Astrocyte of the cerebellum (primary cell): Measurements from ENCODE around the gene TMPRSS11D.

ENCODE experiments used
- DNase-seq: peaks from one replicate; pipeline ENCODE4 v3.0.0-alpha.2; 2011; ENCODE audit warnings: low read depth
- H3K4me3 ChIP-seq: 2 replicates; pipeline ENCODE4 v1.5.1; 2011; ENCODE audit warnings: mild to moderate bottlenecking, low read depth, low read length, moderate library complexity
- in situ Hi-C: cut with HindIII; loops from 2 replicates; pipeline ENCODE4 v1.10.0; 2017; ENCODE audit warnings: low sequenced_read_pairs
- TF ChIP-seq, protein P1 (sequence below): IDR thresholded peaks from 2 replicates; pipeline ENCODE4 v1.5.1; 2012; ENCODE audit warnings: low read length, low read depth, moderate library complexity, mild to moderate bottlenecking; ENCODE audit errors: missing control alignments

Gene TMPRSS11D

DNA sequence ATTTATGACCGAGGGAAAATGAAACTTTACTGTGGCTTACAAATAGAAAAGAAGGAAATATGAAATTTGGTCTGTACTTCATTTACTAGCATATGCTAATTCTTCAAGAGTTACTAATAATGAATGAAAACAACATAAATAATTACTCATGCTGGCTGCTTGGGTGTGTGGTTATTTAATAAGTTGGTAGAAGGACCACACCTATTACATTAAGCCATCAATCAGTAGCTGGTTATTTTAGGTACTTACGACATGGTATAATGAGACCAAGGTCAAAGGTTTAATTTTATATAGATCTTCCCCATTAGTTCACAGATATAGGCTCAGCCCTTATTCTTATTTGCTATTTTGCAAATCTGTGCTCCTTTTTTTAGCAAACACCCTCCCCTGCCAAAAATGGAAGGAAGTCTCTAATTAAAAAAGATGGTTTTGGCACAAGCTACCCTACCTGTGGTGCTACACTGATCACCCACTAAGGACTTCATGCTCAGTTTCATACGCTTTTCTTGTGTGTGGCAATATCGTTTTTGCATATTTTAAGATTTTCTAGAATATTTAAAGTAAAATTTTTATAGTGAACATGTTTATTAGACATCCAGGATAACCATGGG lies 14.1 kb downstream of the TMPRSS11D start:
- H3K4me3 ChIP-seq = no peak overlapping the region
- DNase-seq = no peak
- TF ChIP-seq, protein P1, sequence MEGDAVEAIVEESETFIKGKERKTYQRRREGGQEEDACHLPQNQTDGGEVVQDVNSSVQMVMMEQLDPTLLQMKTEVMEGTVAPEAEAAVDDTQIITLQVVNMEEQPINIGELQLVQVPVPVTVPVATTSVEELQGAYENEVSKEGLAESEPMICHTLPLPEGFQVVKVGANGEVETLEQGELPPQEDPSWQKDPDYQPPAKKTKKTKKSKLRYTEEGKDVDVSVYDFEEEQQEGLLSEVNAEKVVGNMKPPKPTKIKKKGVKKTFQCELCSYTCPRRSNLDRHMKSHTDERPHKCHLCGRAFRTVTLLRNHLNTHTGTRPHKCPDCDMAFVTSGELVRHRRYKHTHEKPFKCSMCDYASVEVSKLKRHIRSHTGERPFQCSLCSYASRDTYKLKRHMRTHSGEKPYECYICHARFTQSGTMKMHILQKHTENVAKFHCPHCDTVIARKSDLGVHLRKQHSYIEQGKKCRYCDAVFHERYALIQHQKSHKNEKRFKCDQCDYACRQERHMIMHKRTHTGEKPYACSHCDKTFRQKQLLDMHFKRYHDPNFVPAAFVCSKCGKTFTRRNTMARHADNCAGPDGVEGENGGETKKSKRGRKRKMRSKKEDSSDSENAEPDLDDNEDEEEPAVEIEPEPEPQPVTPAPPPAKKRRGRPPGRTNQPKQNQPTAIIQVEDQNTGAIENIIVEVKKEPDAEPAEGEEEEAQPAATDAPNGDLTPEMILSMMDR = no peak
- in situ Hi-C loops = no loop called here

DNA sequence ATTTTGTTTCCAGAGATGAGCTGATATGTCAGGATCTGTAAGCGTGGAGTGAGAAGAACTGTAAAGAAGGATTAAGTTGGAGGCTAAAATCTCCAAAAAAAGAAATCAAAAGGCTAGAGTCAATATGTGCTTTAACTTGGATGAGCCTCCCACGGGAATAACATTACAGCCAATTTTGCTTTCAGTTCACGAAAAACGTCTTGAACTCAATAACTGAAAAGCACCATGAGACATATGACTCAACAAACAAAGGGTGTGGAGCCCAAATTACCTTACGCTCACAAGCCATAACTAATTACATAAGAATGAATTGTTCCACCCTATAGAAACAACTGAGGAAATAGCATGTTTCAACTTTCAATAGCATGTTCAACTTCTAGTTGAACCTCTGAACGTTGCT lies 22.3 kb downstream of the TMPRSS11D start:
- no peak overlapping the region for H3K4me3 ChIP-seq
- in situ Hi-C loops = no loop called here
- DNase-seq = no peak
- TF ChIP-seq, protein P1 = no peak

DNA sequence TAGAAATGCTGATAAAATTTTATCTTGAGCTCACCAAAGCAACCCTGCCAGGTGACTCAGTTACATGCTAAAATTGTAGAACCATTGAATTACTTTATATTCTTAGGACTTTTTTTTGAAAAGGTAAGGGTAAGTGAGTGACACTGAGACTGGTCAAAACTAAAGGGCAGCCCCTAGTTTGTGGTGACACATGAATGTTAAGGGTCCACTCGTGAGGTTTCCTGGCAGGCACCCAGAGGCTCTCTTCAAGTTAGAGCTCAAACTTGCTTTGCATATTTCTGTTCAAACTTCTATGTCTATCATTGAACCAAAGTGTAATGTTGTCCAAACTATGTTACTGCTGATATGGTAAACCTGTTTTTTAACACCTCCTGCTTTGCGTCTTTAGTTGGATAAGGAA lies 30.5 kb downstream of the TMPRSS11D start:
- H3K4me3 ChIP-seq = no peak overlapping the region
- no peak for DNase-seq
- in situ Hi-C loops = no loop called here
- TF ChIP-seq, protein P1 = no peak

DNA sequence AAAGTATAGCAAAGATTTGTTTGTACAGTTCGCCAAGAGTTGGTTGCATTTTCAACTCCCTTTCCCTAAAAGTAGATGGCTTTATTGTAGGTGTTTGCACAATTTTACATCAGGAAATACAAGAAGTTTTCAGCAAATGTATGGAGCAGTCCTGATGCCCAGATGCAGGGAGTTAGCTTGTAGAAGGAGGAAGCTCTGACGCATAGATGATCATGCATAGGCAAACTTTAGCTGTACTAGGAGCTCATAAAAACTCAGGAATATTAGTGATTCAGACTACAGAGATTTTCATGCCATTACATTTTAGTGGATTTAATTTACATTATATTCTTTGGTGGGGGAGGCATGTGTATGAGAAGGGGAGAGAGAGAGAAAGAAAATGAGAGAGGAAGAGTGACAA lies 62.9 kb downstream of the TMPRSS11D start:
- no peak overlapping the region for H3K4me3 ChIP-seq
- TF ChIP-seq, protein P1 = no peak
- no peak for DNase-seq
- in situ Hi-C loops = no loop called here

DNA sequence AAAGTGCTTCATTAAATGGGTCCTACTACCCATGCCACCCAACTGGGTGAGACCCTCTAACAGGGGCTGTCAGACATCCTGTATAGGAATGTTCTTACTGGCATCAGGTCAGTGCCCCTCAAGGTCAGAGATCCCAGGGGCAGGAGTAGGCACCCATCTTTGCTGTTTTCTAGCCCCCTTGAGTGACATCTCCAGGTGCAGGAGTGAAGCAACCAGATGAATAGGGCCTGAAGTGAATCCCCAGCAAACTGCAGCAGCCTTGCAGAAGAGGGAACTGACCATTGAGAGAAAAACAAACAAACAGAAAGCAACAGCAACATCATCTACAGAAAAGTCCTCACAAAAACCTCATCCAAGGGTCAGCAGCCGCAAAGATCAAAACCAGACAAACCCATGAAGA lies 73.8 kb downstream of the TMPRSS11D start:
- no peak for DNase-seq
- TF ChIP-seq, protein P1 = no peak
- in situ Hi-C loops = no loop called here
- no peak overlapping the region for H3K4me3 ChIP-seq

DNA sequence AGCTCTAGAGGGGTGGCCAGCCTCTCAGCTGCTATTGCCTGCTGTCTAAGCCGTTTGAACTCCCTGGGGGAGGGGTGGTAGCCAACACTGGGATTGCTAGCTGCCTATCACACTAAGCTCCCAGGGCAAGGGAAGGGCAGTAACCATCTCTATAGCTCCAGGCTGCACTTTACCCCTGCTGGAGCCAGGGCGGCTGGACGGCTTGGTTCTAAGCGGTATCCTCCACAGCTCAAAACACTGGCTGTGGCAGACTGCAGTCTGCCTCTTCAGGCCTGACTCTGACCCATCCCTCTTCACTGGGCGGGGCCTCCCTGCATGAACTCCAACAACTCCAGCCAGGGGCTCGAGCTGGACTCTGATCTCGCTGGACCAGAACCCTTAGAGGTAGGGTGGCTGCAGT lies 74.3 kb downstream of the TMPRSS11D start:
- in situ Hi-C loops = no loop called here
- H3K4me3 ChIP-seq = no peak overlapping the region
- TF ChIP-seq, protein P1 = no peak
- DNase-seq = no peak
